Kasumi-1 (cell line): ENCODE measurements around the gene DTX1.
"Not testable (repeated sequence)": the region's sequence is repeated elsewhere in the genome, so short reads cannot be mapped to it uniquely, and the experiment has no call there.

ENCODE experiments used
- DNase-seq, 2 experiments: peaks; one replicate each; lab custom pipeline; 2025; lab: John Stamatoyannopoulos, UW

DTX1 gene

GRCh38 chr12:113115455-113116126, 59.1 kb downstream of the DTX1 start:
- no peak for DNase-seq

- DNase-seq: no peak
Observed at GRCh38 chr12:113116875-113117274, 60.3 kb downstream of the DTX1 start.

- DNase-seq: not testable (repeated sequence)
Observed at GRCh38 chr12:113117684-113118083, 61.2 kb downstream of the DTX1 start.

GRCh38 chr12:113118142-113118541, 61.6 kb downstream of the DTX1 start:
- no peak for DNase-seq

- no peak for DNase-seq
Observed at GRCh38 chr12:113119980-113120669, 63.6 kb downstream of the DTX1 start.

GRCh38 chr12:113120670-113121370, 64.3 kb downstream of the DTX1 start:
- DNase-seq: no peak

GRCh38 chr12:113127791-113128199, 71.3 kb downstream of the DTX1 start:
- no peak for DNase-seq

- no peak for DNase-seq
Observed at GRCh38 chr12:113128802-113129663, 72.5 kb downstream of the DTX1 start.

GRCh38 chr12:113129664-113130456, 73.3 kb downstream of the DTX1 start:
- DNase-seq: no peak

- DNase-seq: no peak
Observed at GRCh38 chr12:113130457-113131135, 74.1 kb downstream of the DTX1 start.

- no peak for DNase-seq
Observed at GRCh38 chr12:113131556-113131955, 75.0 kb downstream of the DTX1 start.

- no peak for DNase-seq
Observed at GRCh38 chr12:113133036-113133435, 76.5 kb downstream of the DTX1 start.

- DNase-seq: no peak
Observed at GRCh38 chr12:113133666-113134065, 77.1 kb downstream of the DTX1 start.

GRCh38 chr12:113134071-113134470, 77.5 kb downstream of the DTX1 start:
- no peak for DNase-seq

- no peak for DNase-seq
Observed at GRCh38 chr12:113134521-113134951, 78.0 kb downstream of the DTX1 start.

GRCh38 chr12:113135178-113136127, 78.9 kb downstream of the DTX1 start, which contains the start of gene RASAL1:
RASAL1 (minus strand) TSS chr12:113135761; CDS start chr12:113135462, 299 bp downstream.
- peak; percentile 36 to 49 for DNase-seq

- peak; percentile 21 to 37 for DNase-seq
Observed at GRCh38 chr12:113136128-113136989, 79.8 kb downstream of the DTX1 start.

GRCh38 chr12:113136990-113137511, 80.5 kb downstream of the DTX1 start:
- DNase-seq: no peak
